Stomach (tissue), 19 donors: ENCODE data around the gene BOLA1. TPM values are rescaled to one million over a fixed set of nuclear protein-coding genes. Genes with fewer than 3 reads are reported as not detected.
A peak's percentile ranks its signal among the peaks of the same experiment; 100 is the strongest.
"Not testable (repeated sequence)": the region's sequence is repeated elsewhere in the genome, so short reads cannot be mapped to it uniquely, and the experiment has no call there.

Experiments
- DNase-seq, 2 donors: peaks; one replicate each; pipeline versions ENCODE4 v3.0.0 to v3.0.0-alpha.2; 2013 to 2019
- H3K27ac ChIP-seq, 5 donors: fragments of 200-600 bp in 4 of 5; sonication (generic) in 4 of 5; one replicate each; pipeline ENCODE4 v1.5.1; 2013 to 2019; ENCODE audit warnings: mild to moderate bottlenecking in 1 of 5, moderate library complexity in 1 of 5
- H3K27me3 ChIP-seq, 3 donors: fragments of 200-600 bp; sonication (generic); one replicate each; pipeline ENCODE4 v1.5.1; 2017 to 2019; ENCODE audit warnings: mixed run types in 1 of 3
- H3K36me3 ChIP-seq, 4 donors: fragments of 200-600 bp; sonication (generic); 1 replicate in 3 of 4; 2 replicates in 1 of 4; pipeline ENCODE4 v1.5.1; 2016 to 2019
- H3K4me1 ChIP-seq, 4 donors: fragments of 200-600 bp; sonication (generic); one replicate each; pipeline ENCODE4 v1.5.1; 2016 to 2019
- H3K4me3 ChIP-seq, 4 donors: fragments of 200-600 bp; sonication (generic) in 3 of 4; one replicate each; pipeline ENCODE4 v1.5.1; 2016 to 2019; ENCODE audit warnings: mild to moderate bottlenecking in 1 of 4
- H3K9me3 ChIP-seq, 4 donors: fragments of 200-600 bp; sonication (generic); one replicate each; pipeline ENCODE4 v1.5.1; 2016 to 2019
- EP300 ChIP-seq: sonication (generic); formaldehyde crosslinking; IDR thresholded peaks from one replicate; pipeline ENCODE4 v1.6.1; 2017; ENCODE audit warnings: antibody characterized with exemption
- POLR2A ChIP-seq, 4 donors: fragments of 450-650 bp; IDR thresholded peaks; one replicate each; pipeline ENCODE4 v1.6.1; 2016; ENCODE audit warnings: antibody characterized with exemption in 4 of 4, control low read depth in 2 of 4, mild to moderate bottlenecking in 1 of 4, moderate library complexity in 1 of 4
- POLR2AphosphoS5 ChIP-seq, 3 donors: sonication (generic); formaldehyde crosslinking; IDR thresholded peaks; one replicate each; pipeline ENCODE4 v1.6.1; 2016; ENCODE audit warnings: antibody characterized with exemption in 3 of 3
- WGBS, 5 donors: extraction: QIAGEN DNeasy Blood & Tissue Kit in 3 of 5; methylation state at CpG; one replicate each; pipeline versions ENCODE4 v1.1.5 to v1.1.7; 2013 to 2018; 5-methylcytosine and 5-hydroxymethylcytosine counted together
- intact Hi-C: fragments of 100-400 bp; cut with DNase I; formaldehyde crosslinking; loops from one replicate; pipeline ENCODE4 v1.15.1; 2023; ENCODE audit warnings: low total_unique reads
- long read RNA-seq, 10 donors: transcript quantifications; one replicate each; lab custom pipeline, GENCODE V29; 2026
- polyA plus RNA-seq, 3 donors: library from polyadenylated mRNA; stranded (reverse); fragments of 200-250 nt; gene quantifications; one replicate each; pipeline ENCODE4 v1.2.3, GENCODE V29; 2013
- total RNA-seq, 5 donors: library from RNA; depleted of rRNA; stranded (reverse); fragments of >200 nt; gene quantifications; one replicate each; pipeline versions ENCODE4 v1.1.0 to v1.2.3, GENCODE V29; 2014 to 2016
- TF ChIP-seq, protein P1 (sequence below), 7 experiments: fragments of 450-650 bp in 4 of 7; fragments of 200-600 bp in 3 of 7; sonication (generic) in 3 of 7; IDR thresholded peaks; one replicate each; pipeline ENCODE4 v1.5.1; 2016 to 2019; ENCODE audit warnings: antibody characterized with exemption in 7 of 7, control low read depth in 2 of 7, mild to moderate bottlenecking in 1 of 7
- donor health status: healthy with polysubstance abuse.
- donor health status: Bipolar disorder and iron deficiency.
- donor health status: healthy.

The BOLA1 gene
- total RNA-seq: 10 to 100 TPM in 4 of 5 donors, 1 to 10 TPM in 1; 2.9 to 48.4 (median 13.8) TPM
- polyA plus RNA-seq: 10 to 100 TPM; 31.0 to 48.7 (median 32.9) TPM
- long read RNA-seq, donor 1, transcript BOLA1-202 (2 exons, 859 nt): major isoform, 5 of 5 reads
- long read RNA-seq, donor 1, partial matches to known transcripts: 0 of 5 reads
- long read RNA-seq, donor 1, other reads (novel, unspliced or antisense): 0 of 5 reads
- long read RNA-seq, donor 2, partial matches to known transcripts: 0 of 5 reads
- long read RNA-seq, donor 2, other reads (novel, unspliced or antisense): 0 of 5 reads
- long read RNA-seq, donor 3, transcript BOLA1-202 (2 exons, 859 nt): major isoform, 5 of 6 reads
- long read RNA-seq, donor 3, partial matches to known transcripts: 0 of 6 reads
- long read RNA-seq, donor 3, other reads (novel, unspliced or antisense): 0 of 6 reads
- long read RNA-seq, donor 4, partial matches to known transcripts: 0 of 2 reads
- long read RNA-seq, donor 4, other reads (novel, unspliced or antisense): 0 of 2 reads
- long read RNA-seq, donor 5, partial matches to known transcripts: 9 of 15 reads
- long read RNA-seq, donor 5, other reads (novel, unspliced or antisense): 0 of 15 reads
- long read RNA-seq, donor 6: 0 reads
- long read RNA-seq, donor 7, partial matches to known transcripts: 12 of 16 reads
- long read RNA-seq, donor 7, other reads (novel, unspliced or antisense): 0 of 16 reads
- long read RNA-seq, donor 8, transcript BOLA1-202 (2 exons, 859 nt): major isoform, 6 of 6 reads
- long read RNA-seq, donor 8, partial matches to known transcripts: 0 of 6 reads
- long read RNA-seq, donor 8, other reads (novel, unspliced or antisense): 0 of 6 reads
- long read RNA-seq, donor 9, transcript BOLA1-202 (2 exons, 859 nt): major isoform, 5 of 5 reads
- long read RNA-seq, donor 9, partial matches to known transcripts: 0 of 5 reads
- long read RNA-seq, donor 9, other reads (novel, unspliced or antisense): 0 of 5 reads
- long read RNA-seq, donor 10, partial matches to known transcripts: 0 of 3 reads
- long read RNA-seq, donor 10, other reads (novel, unspliced or antisense): 0 of 3 reads

DNA sequence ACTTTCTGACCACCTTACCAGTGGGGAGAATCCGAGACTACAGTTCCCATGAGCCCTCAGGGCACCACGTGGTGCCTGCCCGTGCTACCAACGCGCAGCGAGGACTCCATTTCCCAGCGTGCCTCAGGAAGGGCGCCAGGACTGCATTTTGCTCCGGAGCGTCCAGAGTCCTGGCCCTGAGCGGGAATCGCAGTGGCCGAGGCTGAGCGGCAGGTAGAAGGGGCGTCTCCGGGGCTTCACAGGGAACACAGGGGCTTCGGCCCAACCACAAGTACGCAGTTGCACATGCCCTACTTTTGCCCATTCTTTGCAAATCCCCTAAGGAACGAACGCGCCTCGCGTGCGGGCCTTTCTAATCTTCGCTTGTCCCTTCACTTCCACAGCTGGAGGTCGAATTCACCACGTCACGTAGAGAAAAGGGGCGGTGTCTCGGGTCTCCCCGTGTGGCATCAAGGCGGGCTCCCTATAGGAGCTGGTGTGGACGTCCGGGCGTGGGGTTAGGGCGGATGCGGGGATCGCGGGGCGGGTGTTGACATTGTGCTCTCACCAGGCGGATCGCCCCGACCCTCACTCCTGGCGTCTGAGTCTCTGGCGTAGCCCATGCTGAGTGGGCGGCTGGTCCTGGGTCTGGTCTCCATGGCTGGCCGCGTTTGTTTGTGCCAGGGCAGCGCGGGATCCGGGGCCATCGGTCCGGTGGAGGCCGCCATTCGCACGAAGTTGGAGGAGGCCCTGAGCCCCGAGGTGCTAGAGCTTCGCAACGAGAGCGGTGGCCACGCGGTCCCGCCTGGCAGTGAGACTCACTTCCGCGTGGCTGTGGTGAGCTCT is at the start of gene BOLA1:
TSS of gene BOLA1 (plus strand) at position 109 of the 825 bp plus-strand sequence. CDS start at position 601, 492 bp downstream.
- H3K4me3 ChIP-seq: peak within 1 kb of the TSS; percentile 45 to 67 (median 58)
- intact Hi-C loops: no loop called here
- TF ChIP-seq, protein P1, sequence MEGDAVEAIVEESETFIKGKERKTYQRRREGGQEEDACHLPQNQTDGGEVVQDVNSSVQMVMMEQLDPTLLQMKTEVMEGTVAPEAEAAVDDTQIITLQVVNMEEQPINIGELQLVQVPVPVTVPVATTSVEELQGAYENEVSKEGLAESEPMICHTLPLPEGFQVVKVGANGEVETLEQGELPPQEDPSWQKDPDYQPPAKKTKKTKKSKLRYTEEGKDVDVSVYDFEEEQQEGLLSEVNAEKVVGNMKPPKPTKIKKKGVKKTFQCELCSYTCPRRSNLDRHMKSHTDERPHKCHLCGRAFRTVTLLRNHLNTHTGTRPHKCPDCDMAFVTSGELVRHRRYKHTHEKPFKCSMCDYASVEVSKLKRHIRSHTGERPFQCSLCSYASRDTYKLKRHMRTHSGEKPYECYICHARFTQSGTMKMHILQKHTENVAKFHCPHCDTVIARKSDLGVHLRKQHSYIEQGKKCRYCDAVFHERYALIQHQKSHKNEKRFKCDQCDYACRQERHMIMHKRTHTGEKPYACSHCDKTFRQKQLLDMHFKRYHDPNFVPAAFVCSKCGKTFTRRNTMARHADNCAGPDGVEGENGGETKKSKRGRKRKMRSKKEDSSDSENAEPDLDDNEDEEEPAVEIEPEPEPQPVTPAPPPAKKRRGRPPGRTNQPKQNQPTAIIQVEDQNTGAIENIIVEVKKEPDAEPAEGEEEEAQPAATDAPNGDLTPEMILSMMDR (IDR thresholded peaks at IDR 0.05): peak in 1 of 7 experiments; percentile 18
- no peak for TF ChIP-seq EP300
- TF ChIP-seq POLR2A (IDR thresholded peaks at IDR 0.05): peak in 1 of 4 donors; percentile 46
- peak; percentile 96 to 98 (median 98) for TF ChIP-seq POLR2AphosphoS5 (IDR thresholded peaks at IDR 0.05)
- H3K36me3 ChIP-seq: no peaks in the 10 kb centered on the region
- no peaks in the 10 kb centered on the region for H3K27me3 ChIP-seq
- H3K27ac ChIP-seq: peak within 1 kb of the TSS; percentile 80 to 93 (median 89)
- H3K4me1 ChIP-seq: peaks cover 8 to 16% (median 11%) of the 10 kb centered on the region in 4 donors
- DNase-seq: peak; percentile 93 to 98
- no peaks in the 10 kb centered on the region for H3K9me3 ChIP-seq
- 5 to 11% (median 5%) methylated on average over 48 to 65 of the region's 65 CpGs for WGBS, 5 donors

DNA sequence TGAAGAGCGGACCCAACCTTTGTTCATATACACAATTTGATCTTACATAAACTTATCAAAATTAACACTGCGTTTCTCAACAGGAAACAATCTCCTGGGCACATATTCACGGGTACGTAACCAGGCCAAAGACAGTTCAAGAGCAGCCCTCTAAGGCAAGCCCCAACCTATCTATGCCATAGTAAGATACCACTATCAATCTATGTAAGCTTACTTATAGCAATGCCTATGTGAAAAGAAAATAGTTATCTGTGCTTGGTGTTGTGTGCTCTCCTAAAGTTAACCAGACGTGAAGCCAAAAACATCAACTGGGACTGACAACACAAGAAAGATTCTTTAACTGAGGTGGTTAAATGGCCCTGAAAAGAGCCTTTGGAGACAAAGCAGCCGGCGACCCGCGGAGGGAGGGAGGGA is 49.4 kb upstream of the BOLA1 start:
- intact Hi-C loops: no loop called here
- peak in 1 of 2 donors; percentile 60 for DNase-seq
- TF ChIP-seq EP300 (no peak), POLR2AphosphoS5 (IDR thresholded peaks at IDR 0.05) (no peak), POLR2A (IDR thresholded peaks at IDR 0.05) (no peak)
- TF ChIP-seq, protein P1 (IDR thresholded peaks at IDR 0.05): no peak
- H3K4me1 ChIP-seq: peaks cover 24 to 50% (median 31%) of the 10 kb centered on the region in 4 donors
- peak overlapping the region; percentile 42 to 48 (median 46) for H3K4me3 ChIP-seq
- no peaks in the 10 kb centered on the region for H3K27me3 ChIP-seq
- H3K36me3 ChIP-seq: peaks cover 0 to 4% (median 0%) of the 10 kb centered on the region in 4 donors
- H3K27ac ChIP-seq: peak overlapping the region; percentile 72 to 90 (median 88)
- WGBS, 5 donors: 0 to 3% (median 3%) methylated on average over 7 to 9 of the region's 9 CpGs
- no peaks in the 10 kb centered on the region for H3K9me3 ChIP-seq

- no CpG with 5 or more reads among the region's 62 CpGs for WGBS, 5 donors
Observed at GRCh38 chr1:149850732-149851345, 48.5 kb upstream of the BOLA1 start.

GRCh38 chr1:149851585-149852213 is 47.7 kb upstream of the BOLA1 start:
- H3K27me3 ChIP-seq, DNase-seq, intact Hi-C loops, H3K4me3 ChIP-seq, H3K36me3 ChIP-seq, H3K27ac ChIP-seq, H3K9me3 ChIP-seq: not testable (repeated sequence)
- no CpG with 5 or more reads among the region's 53 CpGs for WGBS, 5 donors
- peaks cover 16 to 34% (median 22%) of the 10 kb centered on the region in 4 donors for H3K4me1 ChIP-seq

More at GRCh38 chr1:149850732-149851345, 48.5 kb upstream of the BOLA1 start:
- H3K27ac ChIP-seq, H3K27me3 ChIP-seq, H3K4me3 ChIP-seq, H3K9me3 ChIP-seq, DNase-seq, intact Hi-C loops, H3K36me3 ChIP-seq: not testable (repeated sequence)
- peaks cover 16 to 41% (median 23%) of the 10 kb centered on the region in 4 donors for H3K4me1 ChIP-seq

- not testable (repeated sequence) for H3K36me3 ChIP-seq
Observed at GRCh38 chr1:149852263-149852662, 47.1 kb upstream of the BOLA1 start.

DNA sequence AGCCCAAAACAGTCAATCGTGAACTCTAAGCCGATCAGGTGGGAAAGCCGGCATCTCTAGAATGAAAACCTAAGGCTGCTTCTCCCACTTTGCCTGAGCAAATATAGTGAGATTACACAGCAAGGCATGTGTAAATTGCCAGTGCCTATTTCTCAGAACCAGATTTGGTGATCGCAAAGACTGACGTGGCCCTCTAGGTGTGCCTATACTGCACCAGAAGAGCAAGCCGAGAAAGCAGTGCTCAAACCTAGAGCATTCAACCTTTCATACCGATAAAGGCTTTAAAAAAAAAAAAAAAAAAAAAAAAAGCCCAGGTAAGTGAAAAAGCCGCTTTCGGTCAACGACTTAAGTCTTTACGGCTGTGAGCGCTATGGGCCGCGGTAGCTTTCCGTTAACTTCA is 39.1 kb upstream of the BOLA1 start:
- H3K27ac ChIP-seq, intact Hi-C loops, DNase-seq, H3K27me3 ChIP-seq, H3K36me3 ChIP-seq, H3K9me3 ChIP-seq, H3K4me3 ChIP-seq, H3K4me1 ChIP-seq: not testable (repeated sequence)
- no CpG with 5 or more reads among the region's 15 CpGs for WGBS, 5 donors

More at GRCh38 chr1:149852263-149852662, 47.1 kb upstream of the BOLA1 start:
- no CpG with 5 or more reads among the region's 26 CpGs for WGBS, 5 donors
- H3K4me3 ChIP-seq, H3K27me3 ChIP-seq, DNase-seq, intact Hi-C loops, H3K27ac ChIP-seq, H3K9me3 ChIP-seq: not testable (repeated sequence)
- H3K4me1 ChIP-seq: peaks cover 16 to 28% (median 22%) of the 10 kb centered on the region in 4 donors

GRCh38 chr1:149860684-149861496 is 38.5 kb upstream of the BOLA1 start:
- DNase-seq, intact Hi-C loops, H3K27ac ChIP-seq, H3K4me3 ChIP-seq, H3K9me3 ChIP-seq, H3K27me3 ChIP-seq, H3K4me1 ChIP-seq, H3K36me3 ChIP-seq: not testable (repeated sequence)
- WGBS, 5 donors: no CpG with 5 or more reads among the region's 55 CpGs
